NAMALWA (cell line): ENCODE results near the gene STK24.

Source experiments
- DNase-seq: peaks from one replicate; pipeline ENCODE4 v3.0.0-alpha.2; 2015; ENCODE audit warnings: low spot score

Gene STK24

DNA sequence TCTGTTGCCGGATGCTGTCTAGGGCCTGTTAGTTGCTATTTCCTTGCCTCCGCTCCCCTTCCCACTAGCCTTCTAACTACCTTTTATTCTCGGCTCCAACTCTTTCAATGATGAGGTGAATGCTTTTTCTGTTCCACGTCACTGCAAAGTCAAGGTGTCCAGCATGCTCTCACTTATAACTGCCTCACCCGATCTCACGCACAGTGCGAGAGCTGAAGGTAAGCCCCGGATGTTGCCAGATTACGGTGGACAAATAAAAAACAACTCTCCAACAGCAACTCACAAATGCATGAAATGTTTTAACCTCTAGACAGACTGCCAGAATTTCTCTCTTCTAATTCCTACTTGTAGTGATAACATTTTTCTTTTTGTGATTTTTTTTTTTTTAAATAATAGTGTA lies 169.9 kb downstream of the STK24 start:
- no peak for DNase-seq

DNA sequence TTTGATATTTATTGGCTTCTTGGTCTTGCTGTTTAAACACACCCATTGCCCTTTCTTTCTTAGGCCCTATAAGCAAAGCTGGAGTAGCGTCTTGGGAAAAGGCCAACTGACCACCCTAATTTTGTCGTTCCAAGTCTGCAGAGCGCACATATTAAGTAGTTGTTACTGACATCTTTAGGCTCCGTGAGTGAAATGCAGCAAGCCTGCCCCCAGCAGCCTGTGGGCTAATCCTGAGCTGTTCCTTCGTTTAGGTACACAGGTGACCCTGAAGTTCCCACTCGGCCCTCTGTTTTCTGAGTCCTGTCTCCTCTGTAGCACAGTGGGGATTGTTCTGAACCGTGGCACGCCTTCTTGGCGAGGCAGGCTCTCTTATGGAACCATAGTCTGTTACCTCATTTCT lies 170.5 kb downstream of the STK24 start:
- DNase-seq: no peak

DNA sequence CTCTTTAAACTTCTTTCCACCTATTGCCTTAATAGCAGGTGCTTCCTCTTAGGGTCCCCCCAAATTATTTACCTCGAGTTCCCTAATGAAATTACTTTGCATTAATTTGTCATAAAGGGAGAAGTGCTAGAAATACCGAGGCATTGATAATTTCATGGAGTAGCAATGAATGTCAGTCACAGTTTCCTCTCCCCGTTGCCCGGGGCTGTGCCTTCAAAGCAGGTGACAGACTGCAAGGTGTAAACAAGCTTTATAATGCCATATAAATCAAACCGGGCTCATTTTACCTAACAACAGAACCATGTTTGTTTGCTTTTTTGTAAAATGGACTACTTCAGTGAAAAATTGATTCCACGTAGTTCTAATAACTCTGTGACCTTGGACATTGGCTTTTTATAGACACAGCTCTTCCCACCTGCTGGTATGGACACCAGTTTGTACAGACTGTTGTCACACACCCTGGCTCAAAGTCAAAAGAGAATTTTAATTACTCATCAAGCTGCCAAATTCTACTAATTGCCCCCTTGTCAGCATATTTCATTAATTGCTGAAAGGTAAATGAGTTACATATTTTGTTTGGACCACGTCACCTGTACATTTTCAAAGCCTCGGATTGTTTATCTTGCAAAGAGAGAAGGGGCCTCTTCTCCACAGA lies 171.1 kb downstream of the STK24 start:
- DNase-seq: no peak

DNA sequence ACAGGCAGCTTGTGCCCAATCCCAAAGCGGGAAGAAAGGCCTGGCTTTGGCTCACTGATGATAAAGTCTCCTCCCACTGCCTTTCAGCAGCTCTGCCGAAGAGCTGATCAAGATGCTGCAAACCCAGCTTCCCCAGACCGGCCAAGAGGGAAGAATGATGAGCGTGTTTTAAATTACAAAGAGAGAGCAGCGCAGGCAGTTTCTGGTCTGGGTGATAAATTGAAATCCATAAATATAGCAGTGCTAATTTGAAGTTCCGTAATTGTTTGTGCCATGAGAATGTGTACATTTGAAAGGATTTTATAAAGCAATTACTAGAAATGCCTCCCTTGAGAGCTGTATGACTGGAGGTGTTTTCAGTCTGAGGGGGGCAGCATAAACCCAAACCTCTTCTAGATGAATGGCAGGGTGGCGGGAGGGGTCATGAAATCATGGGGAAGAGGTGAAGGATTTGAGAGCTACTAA lies 171.8 kb downstream of the STK24 start:
- peak; percentile 24 for DNase-seq

DNA sequence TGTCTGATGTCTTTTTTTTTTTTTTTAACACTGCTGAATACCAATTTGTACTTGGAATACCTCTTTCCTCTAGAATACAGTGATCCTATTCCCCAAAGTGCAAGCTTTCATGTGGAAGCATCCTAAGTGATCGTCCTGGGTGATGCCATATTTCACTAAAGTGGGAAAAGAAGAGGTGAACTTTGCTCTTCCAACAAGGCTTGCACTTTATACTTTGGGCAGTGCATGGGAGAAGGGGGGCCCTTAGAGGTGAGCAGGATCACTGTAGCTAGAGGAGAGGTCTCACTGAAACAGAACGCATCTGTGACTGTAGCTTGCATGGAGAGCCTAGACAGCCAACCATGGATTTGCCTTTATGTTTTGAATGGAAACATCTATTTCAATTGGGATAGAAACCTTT lies 173.8 kb downstream of the STK24 start:
- no peak for DNase-seq

DNA sequence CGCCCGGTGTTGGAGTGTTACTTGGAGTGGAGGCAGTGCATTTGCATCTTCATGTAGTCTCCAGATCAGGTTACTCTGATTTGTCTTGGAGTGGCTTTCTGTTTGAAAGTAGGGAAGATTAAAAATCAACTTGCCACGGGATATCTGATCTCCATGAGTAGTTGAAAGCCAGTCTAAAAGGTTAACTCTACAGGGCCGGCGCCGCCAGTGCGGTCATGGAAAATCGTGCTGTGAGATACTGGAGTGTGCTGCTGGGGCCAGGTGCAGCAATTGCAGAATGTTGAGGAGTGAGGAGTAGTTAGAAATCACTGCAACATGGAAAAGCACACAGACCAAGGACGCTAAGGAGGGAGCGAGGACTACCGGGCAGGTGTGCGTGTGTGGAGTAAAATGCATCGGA lies 175.0 kb downstream of the STK24 start:
- no peak for DNase-seq

DNA sequence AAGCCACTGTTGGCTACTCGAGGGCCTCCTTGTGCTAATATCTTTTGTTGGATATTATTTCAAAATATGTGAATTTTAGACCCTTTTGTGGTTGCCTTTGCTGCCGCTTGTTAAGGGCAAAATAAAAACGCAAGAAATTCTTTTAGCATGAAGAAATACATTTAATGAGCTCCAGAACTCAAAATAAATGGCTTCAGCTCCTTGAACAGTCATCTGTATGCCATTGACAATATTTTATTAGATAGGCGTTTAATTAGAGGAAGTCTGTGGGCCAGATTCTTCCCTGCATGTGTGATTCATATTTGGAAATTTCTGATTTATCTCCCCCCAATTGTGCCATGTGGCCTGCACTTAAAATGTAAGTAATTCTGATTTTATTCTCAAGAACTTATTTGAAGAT lies 177.2 kb downstream of the STK24 start:
- no peak for DNase-seq

DNA sequence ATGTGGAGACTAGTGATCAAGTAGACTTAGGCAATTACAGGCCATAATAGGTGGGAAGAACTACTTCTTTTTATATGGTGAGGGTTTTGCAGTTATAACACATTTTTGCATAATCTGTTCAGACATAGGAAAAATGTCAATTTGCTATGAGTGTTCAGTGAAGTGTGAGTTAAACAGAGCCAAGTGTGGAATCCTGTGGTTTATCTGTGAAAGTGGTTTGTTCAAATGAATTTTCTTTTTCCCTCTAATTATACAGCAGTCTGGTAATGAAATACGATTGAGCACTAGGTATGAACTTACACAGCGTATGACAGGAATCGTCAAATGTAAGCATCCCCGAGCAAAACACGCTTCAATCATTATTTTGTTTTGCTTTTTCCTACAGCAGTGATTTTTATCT lies 178.3 kb downstream of the STK24 start:
- DNase-seq: no peak

DNA sequence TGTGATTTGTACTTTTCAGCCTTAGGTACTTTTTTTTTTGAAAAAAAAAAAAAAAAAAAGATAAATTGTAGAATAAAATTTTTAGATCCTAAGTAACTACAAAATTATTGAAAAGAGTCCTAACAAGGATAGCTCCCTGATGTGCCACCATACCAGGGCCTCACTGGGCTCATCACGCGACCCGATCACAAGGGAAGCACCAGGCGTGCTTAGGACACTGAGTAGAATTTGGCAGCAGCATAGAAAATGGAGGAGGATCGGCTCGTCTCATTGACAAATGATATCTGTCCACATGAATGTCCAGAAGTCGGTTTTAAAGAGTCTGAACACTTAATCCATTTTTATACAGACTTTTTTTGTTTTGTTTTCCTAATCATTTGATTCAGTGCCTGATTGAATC lies 179.0 kb downstream of the STK24 start:
- DNase-seq: no peak

DNA sequence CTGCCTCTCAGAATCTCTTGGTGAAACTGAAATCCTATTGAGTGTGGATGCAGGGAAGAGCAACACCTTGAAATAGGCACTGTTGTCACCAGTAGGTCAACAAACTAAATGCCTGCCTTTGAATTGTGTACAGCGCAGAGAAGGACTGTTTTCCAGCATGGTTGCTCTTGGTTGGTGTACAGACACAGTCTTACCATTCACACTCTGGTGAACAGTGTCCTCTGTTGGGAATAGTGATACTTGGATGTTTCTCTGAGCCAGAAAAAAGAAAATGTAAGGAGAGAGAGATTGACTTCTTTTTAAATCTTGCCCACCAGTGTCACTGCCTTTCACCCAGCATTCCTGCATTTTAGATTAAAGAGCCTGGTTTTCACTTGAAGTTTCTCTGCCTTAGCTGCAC lies 179.7 kb downstream of the STK24 start:
- no peak for DNase-seq

DNA sequence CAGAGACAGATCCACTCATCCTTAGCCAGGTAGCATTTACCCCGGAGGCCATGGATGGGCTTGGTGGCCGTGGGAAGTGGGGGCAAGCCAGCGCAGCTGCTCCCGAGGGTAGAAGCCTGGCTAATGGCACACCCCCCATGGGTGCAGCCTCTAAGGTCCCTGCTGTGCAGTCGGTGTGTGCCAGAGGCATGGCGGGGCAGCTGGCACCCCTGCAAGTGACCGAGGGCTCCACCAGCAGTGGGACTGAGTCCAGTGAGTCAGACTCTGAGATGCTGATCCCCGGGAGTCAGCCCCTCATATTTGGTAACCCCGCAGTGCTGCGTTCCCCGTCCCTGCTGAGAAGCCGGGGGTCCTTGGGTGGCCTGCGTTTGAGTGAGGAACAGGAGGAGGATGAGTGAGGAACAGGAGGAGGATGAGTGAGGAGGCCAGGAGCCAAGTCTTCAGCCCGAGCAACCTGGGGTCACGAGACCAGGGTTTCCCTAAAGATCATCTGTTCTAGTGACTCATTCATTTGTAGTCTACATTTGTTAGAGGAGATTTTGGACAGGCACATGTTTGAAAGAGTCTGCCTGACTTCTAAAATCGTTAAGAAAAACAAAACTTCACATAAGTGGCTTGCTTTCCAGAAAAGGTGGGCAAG lies 180.7 kb downstream of the STK24 start:
- no peak for DNase-seq
